HEK293 (cell line): ENCODE results near the gene TXNIP.
A peak's percentile ranks its signal among the peaks of the same experiment; 100 is the strongest.

Source experiments
- CTCF ChIA-PET: fragments of 350-600 bp; formaldehyde crosslinking; extraction: SDS; loops from one replicate; lab custom pipeline; 2021; ENCODE audit warnings: antibody characterized with exemption; lab: Yijun Ruan, JAX
- POLR2A ChIA-PET: fragments of 300-600 bp; formaldehyde crosslinking; extraction: SDS; loops from one replicate; lab custom pipeline; 2020; ENCODE audit warnings: antibody characterized with exemption, inconsistent platforms; lab: Yijun Ruan, JAX
- H3K27ac ChIP-seq: fragments of 200-500 bp; sonication (Bioruptor generic); 2 replicates; pipeline ENCODE4 v1.5.1; 2014; ENCODE audit warnings: low read depth, low read length, control low read depth, inconsistent platforms; ENCODE audit errors: extremely low read depth
- H3K36me3 ChIP-seq, 2 experiments: fragments of 200-500 bp in 1 of 2; sonication (Bioruptor generic) in 1 of 2; 1 replicate in 1 of 2; 2 replicates in 1 of 2; pipeline ENCODE4 v1.5.1; 2014 to 2017; ENCODE audit warnings: inconsistent platforms in 2 of 2, low read length in 2 of 2; ENCODE audit not compliant: control insufficient read depth in 2 of 2, insufficient read depth in 1 of 2
- H3K4me1 ChIP-seq: fragments of 200-500 bp; sonication (Bioruptor generic); 2 replicates; pipeline ENCODE4 v1.5.1; 2014; ENCODE audit warnings: mild to moderate bottlenecking, low read length, inconsistent platforms; ENCODE audit not compliant: control insufficient read depth, insufficient read depth
- H3K4me3 ChIP-seq: 2 replicates; pipeline ENCODE4 v1.5.1; 2011; ENCODE audit warnings: low read depth, mild to moderate bottlenecking, control low read depth, low read length, moderate library complexity
- H3K9me3 ChIP-seq: fragments of 200-500 bp; sonication (Bioruptor generic); 2 replicates; pipeline ENCODE4 v1.5.1; 2014; ENCODE audit warnings: low read depth, low read length, inconsistent platforms; ENCODE audit not compliant: control insufficient read depth, insufficient read depth
- GLIS2 ChIP-seq: fragments of 450-650 bp; formaldehyde crosslinking; IDR thresholded peaks from 2 replicates; pipeline ENCODE4 v1.5.1; 2016; ENCODE audit warnings: missing biosample characterization, missing genetic modification characterization
- MEIS1 ChIP-seq: sonication (generic); formaldehyde crosslinking; IDR thresholded peaks from 2 replicates; pipeline ENCODE4 v1.8.1; 2022; ENCODE audit warnings: missing genetic modification reagents, mild to moderate bottlenecking, borderline replicate concordance
- PRDM1 ChIP-seq: fragments of 450-650 bp; formaldehyde crosslinking; IDR thresholded peaks from 2 replicates; pipeline ENCODE4; 2016; ENCODE audit warnings: missing biosample characterization, missing genetic modification characterization
- ZBTB17 ChIP-seq: fragments of 450-650 bp; formaldehyde crosslinking; IDR thresholded peaks from 2 replicates; pipeline ENCODE4 v1.5.1; 2016; ENCODE audit warnings: missing biosample characterization, missing genetic modification characterization
- ZBTB20 ChIP-seq: fragments of 450-650 bp; formaldehyde crosslinking; IDR thresholded peaks from 2 replicates; pipeline ENCODE4 v1.5.1; 2016; ENCODE audit warnings: missing biosample characterization, missing genetic modification characterization
- ZBTB48 ChIP-seq: fragments of 450-650 bp; formaldehyde crosslinking; IDR thresholded peaks from 2 replicates; pipeline ENCODE4 v1.5.1; 2016; ENCODE audit warnings: missing biosample characterization, missing genetic modification characterization
- ZFHX2 ChIP-seq: fragments of 450-650 bp; formaldehyde crosslinking; conservative IDR thresholded peaks from 2 replicates; pipeline ENCODE4 v1.5.1; 2016; ENCODE audit warnings: missing biosample characterization, missing genetic modification characterization
- ZNF223 ChIP-seq: fragments of 450-650 bp; formaldehyde crosslinking; IDR thresholded peaks from 2 replicates; pipeline ENCODE4 v1.5.1; 2016; ENCODE audit warnings: missing biosample characterization, missing genetic modification characterization
- ZNF335 ChIP-seq: fragments of 450-650 bp; formaldehyde crosslinking; conservative IDR thresholded peaks from 2 replicates; pipeline ENCODE4 v1.5.1; 2016; ENCODE audit warnings: missing biosample characterization, missing genetic modification characterization
- ZNF341 ChIP-seq: fragments of 450-650 bp; formaldehyde crosslinking; IDR thresholded peaks from 2 replicates; pipeline ENCODE4; 2016; ENCODE audit warnings: low read depth, missing biosample characterization, missing genetic modification characterization
- ZNF366 ChIP-seq: fragments of 450-650 bp; formaldehyde crosslinking; conservative IDR thresholded peaks from 2 replicates; pipeline ENCODE4 v1.5.1; 2016; ENCODE audit warnings: missing biosample characterization, missing genetic modification characterization
- ZNF510 ChIP-seq: fragments of 450-650 bp; formaldehyde crosslinking; IDR thresholded peaks from 2 replicates; pipeline ENCODE4 v1.5.1; 2018; ENCODE audit warnings: mild to moderate bottlenecking, missing genetic modification characterization, missing biosample characterization; ENCODE audit not compliant: insufficient replicate concordance
- ZNF548 ChIP-seq: fragments of 450-650 bp; formaldehyde crosslinking; IDR thresholded peaks from 2 replicates; pipeline ENCODE4 v1.5.1; 2016; ENCODE audit warnings: missing biosample characterization, missing genetic modification characterization
- ZNF555 ChIP-seq: fragments of 450-650 bp; formaldehyde crosslinking; conservative IDR thresholded peaks from 2 replicates; pipeline ENCODE4 v1.5.1; 2017; ENCODE audit warnings: missing biosample characterization, mild to moderate bottlenecking, missing genetic modification characterization, inconsistent platforms
- TF ChIP-seq, protein P1 (sequence below): fragments of 450-650 bp; formaldehyde crosslinking; IDR thresholded peaks from 2 replicates; pipeline ENCODE4 v1.5.1; 2016; ENCODE audit warnings: missing biosample characterization, missing genetic modification characterization
- TF ChIP-seq, protein P2 (sequence below): fragments of 450-650 bp; formaldehyde crosslinking; IDR thresholded peaks from 2 replicates; pipeline ENCODE4 v1.5.1; 2016; ENCODE audit warnings: missing biosample characterization, missing genetic modification characterization
- TF ChIP-seq, protein P3 (sequence below): fragments of 450-650 bp; formaldehyde crosslinking; IDR thresholded peaks from 2 replicates; pipeline ENCODE4 v1.5.1; 2016; ENCODE audit warnings: missing biosample characterization, missing genetic modification characterization
- TF ChIP-seq, protein P4 (sequence below): fragments of 450-650 bp; formaldehyde crosslinking; optimal IDR thresholded peaks from 2 replicates; pipeline ENCODE3; 2016; ENCODE audit warnings: missing biosample characterization, mild to moderate bottlenecking, missing genetic modification characterization

The TXNIP gene

DNA sequence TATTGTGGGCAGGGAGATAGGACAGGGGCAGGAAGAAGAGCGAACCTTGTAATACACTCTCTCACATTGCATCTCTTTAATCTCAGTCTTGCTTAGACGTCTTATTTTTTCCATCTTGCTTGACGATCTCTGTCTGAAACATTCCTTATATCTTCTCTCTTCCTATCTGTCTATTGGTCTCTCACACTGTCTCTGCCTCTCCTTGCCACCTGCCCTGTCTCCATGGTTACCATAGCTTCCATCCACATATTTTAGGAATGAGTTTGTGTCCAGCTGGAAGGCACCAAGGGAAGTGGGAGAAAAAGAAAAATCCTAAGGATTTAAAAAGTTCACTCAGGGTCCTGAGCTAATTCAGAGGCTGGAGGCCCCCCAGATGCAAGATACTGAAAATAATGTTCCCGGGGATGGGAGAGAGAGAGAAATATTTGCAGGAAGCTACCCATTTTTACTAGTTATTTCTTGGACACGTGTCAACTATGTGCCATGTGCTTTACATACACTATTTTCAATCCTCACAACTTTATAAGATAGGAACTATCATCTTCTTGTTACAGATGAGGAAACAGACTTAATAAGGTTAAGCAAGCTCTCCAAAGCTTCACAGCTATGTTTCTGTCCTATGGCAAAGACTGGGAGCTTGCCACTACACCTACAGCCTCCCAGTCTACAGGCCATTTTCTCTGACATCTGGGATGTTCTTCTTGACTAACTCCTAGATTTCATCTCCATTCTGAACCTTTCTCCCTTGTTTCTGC, 32.9 kb downstream of the TXNIP start:
- H3K4me1 ChIP-seq = peaks cover 11% of the 10 kb centered on the region
- ChIA-PET CTCF (interaction anchor here (0.6 to 5.0 kb wide), 6 partner anchors 9 to 117 kb away, joined by 3 to 43 read pairs (median 6); no protein-coding TSS in a partner anchor), POLR2A (interaction anchor here (1.2 to 4.1 kb wide), 10 partner anchors 16 to 104 kb away, joined by 3 to 39 read pairs (median 8); partner anchors contain the start of genes ANKRD35, PEX11B, PIAS3 and RBM8A)
- no peaks in the 10 kb centered on the region for H3K9me3 ChIP-seq
- no peaks in the 10 kb centered on the region for H3K36me3 ChIP-seq
- no peak overlapping the region; the same call in 1 of the 2 replicates for H3K4me3 ChIP-seq
- peak overlapping the region; percentile 11; the same call in 1 of the 2 replicates for H3K27ac ChIP-seq
- TF ChIP-seq ZNF341 (peak; percentile 47; the same call in 1 of the 2 replicates), MEIS1 (no peak), PRDM1 (tag by site-specific recombination) (peak; percentile 52; the same call in 1 of the 2 replicates), ZNF366 (peak; percentile 51), ZNF510 (tag by site-specific recombination) (no peak)
- TF ChIP-seq, protein P1, sequence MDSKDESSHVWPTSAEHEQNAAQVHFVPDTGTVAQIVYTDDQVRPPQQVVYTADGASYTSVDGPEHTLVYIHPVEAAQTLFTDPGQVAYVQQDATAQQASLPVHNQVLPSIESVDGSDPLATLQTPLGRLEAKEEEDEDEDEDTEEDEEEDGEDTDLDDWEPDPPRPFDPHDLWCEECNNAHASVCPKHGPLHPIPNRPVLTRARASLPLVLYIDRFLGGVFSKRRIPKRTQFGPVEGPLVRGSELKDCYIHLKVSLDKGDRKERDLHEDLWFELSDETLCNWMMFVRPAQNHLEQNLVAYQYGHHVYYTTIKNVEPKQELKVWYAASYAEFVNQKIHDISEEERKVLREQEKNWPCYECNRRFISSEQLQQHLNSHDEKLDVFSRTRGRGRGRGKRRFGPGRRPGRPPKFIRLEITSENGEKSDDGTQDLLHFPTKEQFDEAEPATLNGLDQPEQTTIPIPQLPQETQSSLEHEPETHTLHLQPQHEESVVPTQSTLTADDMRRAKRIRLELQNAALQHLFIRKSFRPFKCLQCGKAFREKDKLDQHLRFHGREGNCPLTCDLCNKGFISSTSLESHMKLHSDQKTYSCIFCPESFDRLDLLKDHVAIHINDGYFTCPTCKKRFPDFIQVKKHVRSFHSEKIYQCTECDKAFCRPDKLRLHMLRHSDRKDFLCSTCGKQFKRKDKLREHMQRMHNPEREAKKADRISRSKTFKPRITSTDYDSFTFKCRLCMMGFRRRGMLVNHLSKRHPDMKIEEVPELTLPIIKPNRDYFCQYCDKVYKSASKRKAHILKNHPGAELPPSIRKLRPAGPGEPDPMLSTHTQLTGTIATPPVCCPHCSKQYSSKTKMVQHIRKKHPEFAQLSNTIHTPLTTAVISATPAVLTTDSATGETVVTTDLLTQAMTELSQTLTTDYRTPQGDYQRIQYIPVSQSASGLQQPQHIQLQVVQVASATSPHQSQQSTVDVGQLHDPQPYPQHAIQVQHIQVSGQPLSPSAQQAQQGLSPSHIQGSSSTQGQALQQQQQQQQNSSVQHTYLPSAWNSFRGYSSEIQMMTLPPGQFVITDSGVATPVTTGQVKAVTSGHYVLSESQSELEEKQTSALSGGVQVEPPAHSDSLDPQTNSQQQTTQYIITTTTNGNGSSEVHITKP = 0 out of 2 replicates have a peak, but pooled peaks have one; percentile 8

DNA sequence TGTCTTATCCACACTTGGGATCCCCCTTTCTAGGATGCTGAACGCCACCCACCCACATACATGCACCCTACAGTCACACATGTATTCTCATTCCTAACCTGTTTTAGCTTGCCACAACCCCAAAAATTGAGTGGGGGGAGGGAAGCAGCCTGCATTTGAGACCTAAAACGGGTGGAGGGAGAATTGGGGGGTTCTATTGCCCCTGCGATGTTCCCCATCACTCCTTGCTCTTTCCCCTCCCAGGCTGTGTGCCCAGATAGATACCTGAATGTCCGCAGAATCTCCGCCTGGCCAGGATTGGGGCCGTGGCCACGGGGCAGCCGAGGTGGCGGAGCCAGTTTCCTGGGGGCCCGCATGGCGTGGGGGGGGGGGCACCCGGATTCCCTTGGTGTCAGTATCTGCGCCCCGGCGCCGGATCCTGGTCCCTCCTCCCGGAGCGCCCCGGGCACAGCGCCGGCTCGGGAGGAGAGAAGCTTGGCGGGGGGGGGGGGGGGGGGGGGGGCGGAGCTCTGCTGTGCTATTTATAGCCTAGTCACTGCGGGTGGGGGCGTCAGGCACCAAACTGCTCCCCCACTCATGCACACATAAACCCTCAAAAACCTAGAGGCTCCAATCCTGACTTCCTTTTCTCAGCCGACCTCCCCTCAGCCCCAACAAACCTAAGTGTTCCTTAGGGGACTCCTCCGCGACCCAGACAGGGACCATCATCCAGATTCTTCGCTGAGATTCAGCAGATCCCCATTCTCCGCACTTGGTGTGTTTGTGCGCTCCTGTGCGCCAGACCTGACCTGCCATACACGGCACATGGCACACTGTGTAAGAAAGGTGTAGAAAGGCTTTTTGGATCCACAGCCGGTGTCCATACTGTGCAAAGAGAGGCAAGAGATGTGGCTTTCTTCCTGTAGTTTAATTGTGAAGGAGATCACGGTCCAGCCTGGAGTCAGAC, 33.9 kb downstream of the TXNIP start:
- no peak overlapping the region; the same call in 1 of the 2 replicates for H3K27ac ChIP-seq
- ChIA-PET CTCF (interaction anchor here (0.5 to 2.1 kb wide), 6 partner anchors 17 to 70 kb away, joined by 3 to 6 read pairs (median 3); partner anchors contain the start of gene ITGA10), POLR2A (interaction anchor here (0.6 to 4.1 kb wide), 6 partner anchors 17 to 103 kb away, joined by 3 to 39 read pairs (median 19); partner anchors contain the start of genes PEX11B, PIAS3 and RBM8A)
- peak overlapping the region; percentile 28 for H3K4me3 ChIP-seq
- H3K36me3 ChIP-seq = no peaks in the 10 kb centered on the region
- no peaks in the 10 kb centered on the region for H3K9me3 ChIP-seq
- H3K4me1 ChIP-seq = peaks cover 12% of the 10 kb centered on the region
- TF ChIP-seq, protein P2, sequence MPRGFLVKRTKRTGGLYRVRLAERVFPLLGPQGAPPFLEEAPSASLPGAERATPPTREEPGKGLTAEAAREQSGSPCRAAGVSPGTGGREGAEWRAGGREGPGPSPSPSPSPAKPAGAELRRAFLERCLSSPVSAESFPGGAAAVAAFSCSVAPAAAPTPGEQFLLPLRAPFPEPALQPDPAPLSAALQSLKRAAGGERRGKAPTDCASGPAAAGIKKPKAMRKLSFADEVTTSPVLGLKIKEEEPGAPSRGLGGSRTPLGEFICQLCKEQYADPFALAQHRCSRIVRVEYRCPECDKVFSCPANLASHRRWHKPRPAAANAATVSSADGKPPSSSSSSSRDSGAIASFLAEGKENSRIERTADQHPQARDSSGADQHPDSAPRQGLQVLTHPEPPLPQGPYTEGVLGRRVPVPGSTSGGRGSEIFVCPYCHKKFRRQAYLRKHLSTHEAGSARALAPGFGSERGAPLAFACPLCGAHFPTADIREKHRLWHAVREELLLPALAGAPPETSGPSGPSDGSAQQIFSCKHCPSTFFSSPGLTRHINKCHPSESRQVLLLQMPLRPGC (tag by site-specific recombination) = 0 out of 2 replicates have a peak, but pooled peaks have one; percentile 11
- TF ChIP-seq ZNF555 (tag by site-specific recombination) (no peak), GLIS2 (tag by site-specific recombination) (peak; percentile 61), ZFHX2 (tag by site-specific recombination) (peak; percentile 70), ZBTB48 (tag by site-specific recombination) (peak; percentile 93), ZNF548 (tag by site-specific recombination) (no peak), ZNF335 (peak; percentile 51), ZBTB17 (tag by site-specific recombination) (peak; percentile 86), ZNF223 (no peak), ZBTB20 (tag by site-specific recombination) (peak; percentile 33; the same call in 1 of the 2 replicates)
- TF ChIP-seq, protein P3, sequence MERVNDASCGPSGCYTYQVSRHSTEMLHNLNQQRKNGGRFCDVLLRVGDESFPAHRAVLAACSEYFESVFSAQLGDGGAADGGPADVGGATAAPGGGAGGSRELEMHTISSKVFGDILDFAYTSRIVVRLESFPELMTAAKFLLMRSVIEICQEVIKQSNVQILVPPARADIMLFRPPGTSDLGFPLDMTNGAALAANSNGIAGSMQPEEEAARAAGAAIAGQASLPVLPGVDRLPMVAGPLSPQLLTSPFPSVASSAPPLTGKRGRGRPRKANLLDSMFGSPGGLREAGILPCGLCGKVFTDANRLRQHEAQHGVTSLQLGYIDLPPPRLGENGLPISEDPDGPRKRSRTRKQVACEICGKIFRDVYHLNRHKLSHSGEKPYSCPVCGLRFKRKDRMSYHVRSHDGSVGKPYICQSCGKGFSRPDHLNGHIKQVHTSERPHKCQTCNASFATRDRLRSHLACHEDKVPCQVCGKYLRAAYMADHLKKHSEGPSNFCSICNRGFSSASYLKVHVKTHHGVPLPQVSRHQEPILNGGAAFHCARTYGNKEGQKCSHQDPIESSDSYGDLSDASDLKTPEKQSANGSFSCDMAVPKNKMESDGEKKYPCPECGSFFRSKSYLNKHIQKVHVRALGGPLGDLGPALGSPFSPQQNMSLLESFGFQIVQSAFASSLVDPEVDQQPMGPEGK = peak; percentile 54
- TF ChIP-seq, protein P4, sequence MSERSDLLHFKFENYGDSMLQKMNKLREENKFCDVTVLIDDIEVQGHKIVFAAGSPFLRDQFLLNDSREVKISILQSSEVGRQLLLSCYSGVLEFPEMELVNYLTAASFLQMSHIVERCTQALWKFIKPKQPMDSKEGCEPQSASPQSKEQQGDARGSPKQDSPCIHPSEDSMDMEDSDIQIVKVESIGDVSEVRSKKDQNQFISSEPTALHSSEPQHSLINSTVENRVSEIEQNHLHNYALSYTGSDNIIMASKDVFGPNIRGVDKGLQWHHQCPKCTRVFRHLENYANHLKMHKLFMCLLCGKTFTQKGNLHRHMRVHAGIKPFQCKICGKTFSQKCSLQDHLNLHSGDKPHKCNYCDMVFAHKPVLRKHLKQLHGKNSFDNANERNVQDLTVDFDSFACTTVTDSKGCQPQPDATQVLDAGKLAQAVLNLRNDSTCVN (tag by site-specific recombination) = peak; percentile 27
